ENCODE results near the gene QKI. TPM values are rescaled to one million over a fixed set of nuclear protein-coding genes. Genes with fewer than 3 reads are reported as not detected.

Gene QKI
- total and polyA plus RNA-seq, 10 of the 15 experiments (the other 5 are each of a cell fraction or from before 2014, with no cell fraction given) = 4.7 to 72.5 (median 38.9) TPM

DNA sequence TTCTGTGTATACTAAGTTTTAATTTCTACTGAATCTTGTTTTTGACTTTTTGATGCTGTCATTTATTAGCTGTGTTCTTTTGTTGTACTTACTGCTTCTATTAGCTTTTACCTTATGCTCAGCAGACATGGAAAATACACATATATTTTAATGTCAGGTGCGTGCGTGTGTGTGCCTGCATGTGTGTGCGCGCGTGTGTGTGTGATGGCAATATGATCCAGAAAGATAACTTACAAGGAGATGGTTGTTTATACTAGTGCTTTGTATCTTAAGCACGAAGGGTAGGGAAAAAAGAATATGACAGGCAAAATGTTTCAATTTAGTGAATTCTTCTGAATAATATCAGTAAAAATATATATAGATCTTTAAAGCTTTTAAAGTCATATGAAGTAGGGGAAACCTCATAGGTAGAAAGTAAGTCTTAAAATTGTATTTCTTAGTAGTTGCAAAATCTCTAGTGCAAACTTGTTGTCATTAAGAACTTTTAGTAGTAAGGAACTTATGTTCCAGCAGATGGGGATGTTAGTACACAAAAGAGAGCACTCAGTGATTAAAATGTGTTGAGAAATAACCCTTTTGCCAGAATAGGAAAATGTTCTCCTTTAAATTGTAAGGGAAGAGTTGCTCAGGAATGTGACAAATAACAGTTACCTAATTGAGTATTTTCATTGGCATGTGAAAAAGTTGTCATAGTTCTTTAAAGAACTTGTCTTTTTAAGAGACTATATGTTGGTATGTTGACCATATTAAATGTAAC lies 13.2 kb downstream of the QKI start (continued):
- TF ChIP-seq, protein P1, sequence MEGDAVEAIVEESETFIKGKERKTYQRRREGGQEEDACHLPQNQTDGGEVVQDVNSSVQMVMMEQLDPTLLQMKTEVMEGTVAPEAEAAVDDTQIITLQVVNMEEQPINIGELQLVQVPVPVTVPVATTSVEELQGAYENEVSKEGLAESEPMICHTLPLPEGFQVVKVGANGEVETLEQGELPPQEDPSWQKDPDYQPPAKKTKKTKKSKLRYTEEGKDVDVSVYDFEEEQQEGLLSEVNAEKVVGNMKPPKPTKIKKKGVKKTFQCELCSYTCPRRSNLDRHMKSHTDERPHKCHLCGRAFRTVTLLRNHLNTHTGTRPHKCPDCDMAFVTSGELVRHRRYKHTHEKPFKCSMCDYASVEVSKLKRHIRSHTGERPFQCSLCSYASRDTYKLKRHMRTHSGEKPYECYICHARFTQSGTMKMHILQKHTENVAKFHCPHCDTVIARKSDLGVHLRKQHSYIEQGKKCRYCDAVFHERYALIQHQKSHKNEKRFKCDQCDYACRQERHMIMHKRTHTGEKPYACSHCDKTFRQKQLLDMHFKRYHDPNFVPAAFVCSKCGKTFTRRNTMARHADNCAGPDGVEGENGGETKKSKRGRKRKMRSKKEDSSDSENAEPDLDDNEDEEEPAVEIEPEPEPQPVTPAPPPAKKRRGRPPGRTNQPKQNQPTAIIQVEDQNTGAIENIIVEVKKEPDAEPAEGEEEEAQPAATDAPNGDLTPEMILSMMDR (IDR thresholded peaks at IDR 0.05 in 2 of 3, conservative IDR thresholded peaks at IDR 0.05 in 1 of 3; ENCODE audit: control insufficient read depth in 2 of 3, extremely low read depth in 1 of 3, insufficient read depth in 1 of 3, low read depth in 3 of 3, low read length in 3 of 3) = peak in 1 of 3 experiments; percentile 52; a peak in 2 of 6 replicates
- TF ChIP-seq POLR2AphosphoS2 (IDR thresholded peaks at IDR 0.05; ENCODE audit: low read depth, low read length) (no peak), CBX5 (IDR thresholded peaks at IDR 0.05; ENCODE audit: low read depth) (no peak), NR2F1 (conservative IDR thresholded peaks at IDR 0.05) (no peak), TAF1 (IDR thresholded peaks at IDR 0.05; ENCODE audit: borderline replicate concordance, low read depth, low read length) (no peak), ZBED1 (IDR thresholded peaks at IDR 0.05; ENCODE audit: borderline replicate concordance) (no peak)
- TF ChIP-seq, protein P2, sequence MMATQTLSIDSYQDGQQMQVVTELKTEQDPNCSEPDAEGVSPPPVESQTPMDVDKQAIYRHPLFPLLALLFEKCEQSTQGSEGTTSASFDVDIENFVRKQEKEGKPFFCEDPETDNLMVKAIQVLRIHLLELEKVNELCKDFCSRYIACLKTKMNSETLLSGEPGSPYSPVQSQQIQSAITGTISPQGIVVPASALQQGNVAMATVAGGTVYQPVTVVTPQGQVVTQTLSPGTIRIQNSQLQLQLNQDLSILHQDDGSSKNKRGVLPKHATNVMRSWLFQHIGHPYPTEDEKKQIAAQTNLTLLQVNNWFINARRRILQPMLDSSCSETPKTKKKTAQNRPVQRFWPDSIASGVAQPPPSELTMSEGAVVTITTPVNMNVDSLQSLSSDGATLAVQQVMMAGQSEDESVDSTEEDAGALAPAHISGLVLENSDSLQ (IDR thresholded peaks at IDR 0.05) = no peak

DNA sequence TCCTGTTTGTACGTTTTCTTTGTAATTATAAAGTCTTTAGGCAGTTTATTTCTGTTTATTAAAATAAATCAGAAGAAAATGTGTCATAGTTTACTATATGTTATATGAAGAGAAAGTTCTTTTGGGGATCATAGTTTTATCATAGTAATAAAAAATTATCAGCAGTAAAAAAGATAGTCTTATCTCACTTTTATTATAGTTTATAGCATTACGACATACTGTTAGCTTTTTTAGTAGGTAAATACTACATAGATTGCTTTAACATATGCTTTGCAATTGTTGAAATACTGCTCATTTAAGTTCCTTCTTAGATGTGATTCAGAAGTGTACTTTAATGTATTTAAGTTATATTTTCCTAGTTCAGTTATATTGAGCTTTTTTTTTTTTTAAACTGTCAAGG lies 13.9 kb downstream of the QKI start:
- 92% methylated on average over 2 of the region's 2 CpGs for WGBS (ENCODE audit: insufficient coverage, insufficient replicate concordance, low lambda C conversion rate, missing lambda C conversion rate)
- no peaks in the 10 kb centered on the region for H3K27me3 ChIP-seq (replicated peaks in 1 of 2; ENCODE audit: control insufficient read depth in 2 of 2, insufficient read depth in 2 of 2, low read length in 1 of 2)
- ChIA-PET RAD21 (ENCODE audit: unreplicated experiment) (interaction anchor here (1.8 to 2.3 kb wide), 4 partner anchors 8 to 126 kb away, joined by 4 to 13 read pairs (median 10); no protein-coding TSS in a partner anchor), CTCF (interaction anchor here (0.6 to 5.5 kb wide), 7 partner anchors 8 to 1657 kb away, joined by 3 to 33 read pairs (median 7); no protein-coding TSS in a partner anchor), POLR2A (interaction anchor here (0.6 kb wide), 1 partner anchor 80 kb away, joined by 3 read pairs; no protein-coding TSS in a partner anchor), SMC1A (ENCODE audit: uncharacterized antibody, unreplicated experiment) (interaction anchor here (0.6 to 4.4 kb wide), 4 partner anchors 11 to 126 kb away, joined by 3 to 25 read pairs (median 4); no protein-coding TSS in a partner anchor)
- no peak overlapping the region for H3K9ac ChIP-seq (ENCODE audit: control insufficient read depth, insufficient read depth, low read length)
- H3K4me3 ChIP-seq = no peak overlapping the region
- no peak for ATAC-seq
- no peak overlapping the region for H3K27ac ChIP-seq (ENCODE audit: control insufficient read depth, insufficient read depth)
- no peaks in the 10 kb centered on the region for H3K36me3 ChIP-seq (ENCODE audit: control insufficient read depth in 2 of 2, insufficient read depth in 2 of 2, low read length in 1 of 2)
- no peaks in the 10 kb centered on the region for H3K9me3 ChIP-seq (replicated peaks; ENCODE audit: control insufficient read depth, insufficient read depth, low read length)
- FAIRE-seq = no peak
- no peak for DNase-seq (ENCODE audit: low read depth, low spot score)
- intact Hi-C loops (cut with micrococcal nuclease; ENCODE audit: unreplicated experiment) = loop anchor here (1.0 kb wide), 1 partner anchor 528 kb away; no protein-coding TSS in a partner anchor
- no peak overlapping the region for H2AFZ ChIP-seq (ENCODE audit: control insufficient read depth, low read depth, low read length)
- no TSS peak for BruUV-seq (replicated peaks)
- H3K4me1 ChIP-seq (ENCODE audit: control insufficient read depth, insufficient read depth, low read length) = no peaks in the 10 kb centered on the region
- in situ Hi-C loops (cut with MboI) = no loop called here
- TF ChIP-seq, protein P3, sequence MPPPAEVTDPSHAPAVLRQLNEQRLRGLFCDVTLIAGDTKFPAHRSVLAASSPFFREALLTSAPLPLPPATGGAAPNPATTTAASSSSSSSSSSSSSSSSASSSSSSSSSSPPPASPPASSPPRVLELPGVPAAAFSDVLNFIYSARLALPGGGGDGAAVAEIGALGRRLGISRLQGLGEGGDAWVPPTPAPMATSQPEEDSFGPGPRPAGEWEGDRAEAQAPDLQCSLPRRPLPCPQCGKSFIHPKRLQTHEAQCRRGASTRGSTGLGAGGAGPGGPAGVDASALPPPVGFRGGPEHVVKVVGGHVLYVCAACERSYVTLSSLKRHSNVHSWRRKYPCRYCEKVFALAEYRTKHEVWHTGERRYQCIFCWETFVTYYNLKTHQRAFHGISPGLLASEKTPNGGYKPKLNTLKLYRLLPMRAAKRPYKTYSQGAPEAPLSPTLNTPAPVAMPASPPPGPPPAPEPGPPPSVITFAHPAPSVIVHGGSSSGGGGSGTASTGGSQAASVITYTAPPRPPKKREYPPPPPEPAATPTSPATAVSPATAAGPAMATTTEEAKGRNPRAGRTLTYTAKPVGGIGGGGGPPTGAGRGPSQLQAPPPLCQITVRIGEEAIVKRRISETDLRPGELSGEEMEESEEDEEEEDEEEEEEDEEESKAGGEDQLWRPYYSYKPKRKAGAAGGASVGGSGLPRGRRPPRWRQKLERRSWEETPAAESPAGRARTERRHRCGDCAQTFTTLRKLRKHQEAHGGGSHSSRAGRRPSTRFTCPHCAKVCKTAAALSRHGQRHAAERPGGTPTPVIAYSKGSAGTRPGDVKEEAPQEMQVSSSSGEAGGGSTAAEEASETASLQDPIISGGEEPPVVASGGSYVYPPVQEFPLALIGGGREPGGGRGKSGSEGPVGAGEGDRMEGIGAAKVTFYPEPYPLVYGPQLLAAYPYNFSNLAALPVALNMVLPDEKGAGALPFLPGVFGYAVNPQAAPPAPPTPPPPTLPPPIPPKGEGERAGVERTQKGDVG (CRISPR knock-in tag; IDR thresholded peaks at IDR 0.05) = no peak
- TF ChIP-seq EED (IDR thresholded peaks at IDR 0.05; ENCODE audit: low read depth) (no peak), TBL1XR1 (IDR thresholded peaks at IDR 0.05; ENCODE audit: low read depth, low read length) (no peak), GABPA (IDR thresholded peaks at IDR 0.05; ENCODE audit: low read depth) (no peak)
- H3K79me2 ChIP-seq (ENCODE audit: control insufficient read depth, insufficient read depth, low read length) = peaks cover 94% of the 10 kb centered on the region
- peaks cover 3% of the 10 kb centered on the region; the same call in 1 of the 2 replicates for H4K20me1 ChIP-seq (ENCODE audit: control insufficient read depth, insufficient read depth)
- H3K4me2 ChIP-seq (ENCODE audit: control insufficient read depth, insufficient read depth) = no peak overlapping the region
